Measurements from ENCODE around the gene SPARCL1. TPM values are rescaled to one million over a fixed set of nuclear protein-coding genes. Genes with fewer than 3 reads are reported as not detected.
"Not testable (repeated sequence)": the region's sequence is repeated elsewhere in the genome, so short reads cannot be mapped to it uniquely, and the experiment has no call there.

The SPARCL1 gene
- total RNA-seq, 3 donors from 2014 or later, result 0.30 to 0.53 (median 0.49) TPM

GRCh38 chr4:87465739-87466366 lies 63.3 kb downstream of the SPARCL1 start:
- Mint-ChIP-seq H3K27me3 (ENCODE audit: low read depth) (no peaks in the 10 kb centered on the region), H3K4me1 (ENCODE audit: low read depth) (no peaks in the 10 kb centered on the region), H3K9me3 (no peaks in the 10 kb centered on the region), H3K36me3 (ENCODE audit: insufficient read depth) (peaks cover 1% of the 10 kb centered on the region), H3K4me3 (no peak overlapping the region)
- no peak for DNase-seq
- no peak for ATAC-seq

- H3K9me3 Mint-ChIP-seq, result no peaks in the 10 kb centered on the region
- DNase-seq, result no peak
These were observed 67.1 kb downstream of the SPARCL1 start for GRCh38 chr4:87462102-87462501.

GRCh38 chr4:87461281-87461700 lies 67.9 kb downstream of the SPARCL1 start:
- Mint-ChIP-seq H3K4me1 (ENCODE audit: low read depth) (no peaks in the 10 kb centered on the region), H3K9me3 (no peaks in the 10 kb centered on the region), H3K4me3 (no peak overlapping the region), H3K36me3 (ENCODE audit: insufficient read depth) (peaks cover 19% of the 10 kb centered on the region), H3K27me3 (ENCODE audit: low read depth) (no peaks in the 10 kb centered on the region)
- DNase-seq, result no peak
- ATAC-seq, result no peak

More at GRCh38 chr4:87462102-87462501, 67.1 kb downstream of the SPARCL1 start:
- no peak for ATAC-seq
- H3K4me3 Mint-ChIP-seq, result no peak overlapping the region
- peaks cover 19% of the 10 kb centered on the region for H3K36me3 Mint-ChIP-seq (ENCODE audit: insufficient read depth)
- H3K27me3 Mint-ChIP-seq (ENCODE audit: low read depth), result no peaks in the 10 kb centered on the region
- no peaks in the 10 kb centered on the region for H3K4me1 Mint-ChIP-seq (ENCODE audit: low read depth)

GRCh38 chr4:87458913-87459312 lies 70.3 kb downstream of the SPARCL1 start:
- H3K4me3 Mint-ChIP-seq, result no peak overlapping the region
- no peak for ATAC-seq
- no peak for DNase-seq
- no peaks in the 10 kb centered on the region for H3K27me3 Mint-ChIP-seq (ENCODE audit: low read depth)
- H3K36me3 Mint-ChIP-seq (ENCODE audit: insufficient read depth), result peaks cover 19% of the 10 kb centered on the region
- H3K9me3 Mint-ChIP-seq, result no peaks in the 10 kb centered on the region
- H3K4me1 Mint-ChIP-seq (ENCODE audit: low read depth), result no peaks in the 10 kb centered on the region

GRCh38 chr4:87451537-87451936 lies 77.6 kb downstream of the SPARCL1 start:
- Mint-ChIP-seq H3K36me3 (ENCODE audit: insufficient read depth) (peaks cover 12% of the 10 kb centered on the region), H3K27me3 (ENCODE audit: low read depth) (no peaks in the 10 kb centered on the region), H3K9me3 (no peaks in the 10 kb centered on the region), H3K4me1 (ENCODE audit: low read depth) (no peaks in the 10 kb centered on the region), H3K4me3 (no peak overlapping the region)
- ATAC-seq (no peak), DNase-seq (no peak)

DNA sequence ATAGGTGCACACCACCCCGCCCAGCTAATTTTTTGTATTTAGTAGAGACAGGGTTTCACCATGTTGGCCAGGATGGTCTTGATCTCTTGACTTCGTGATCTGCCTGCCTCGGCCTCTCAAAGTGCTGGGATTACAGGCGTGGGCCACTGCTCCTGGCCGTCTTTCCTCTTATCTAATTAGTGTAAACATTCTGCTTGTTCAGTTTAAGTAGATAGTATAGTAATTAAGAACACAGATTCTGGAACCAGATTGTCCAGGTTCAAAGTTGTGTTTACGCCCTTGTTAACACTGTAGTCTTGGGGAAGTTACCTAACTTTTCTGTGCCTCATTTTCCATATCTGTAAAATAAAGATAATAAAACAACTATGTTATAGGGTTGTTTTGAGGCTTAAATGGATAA lies 82.8 kb downstream of the SPARCL1 start:
- H3K36me3 Mint-ChIP-seq (ENCODE audit: insufficient read depth), result peaks cover 32% of the 10 kb centered on the region
- not testable (repeated sequence) for H3K4me3 Mint-ChIP-seq; H3K27me3 Mint-ChIP-seq (ENCODE audit: low read depth); H3K4me1 Mint-ChIP-seq (ENCODE audit: low read depth); DNase-seq; H3K9me3 Mint-ChIP-seq; ATAC-seq

DNA sequence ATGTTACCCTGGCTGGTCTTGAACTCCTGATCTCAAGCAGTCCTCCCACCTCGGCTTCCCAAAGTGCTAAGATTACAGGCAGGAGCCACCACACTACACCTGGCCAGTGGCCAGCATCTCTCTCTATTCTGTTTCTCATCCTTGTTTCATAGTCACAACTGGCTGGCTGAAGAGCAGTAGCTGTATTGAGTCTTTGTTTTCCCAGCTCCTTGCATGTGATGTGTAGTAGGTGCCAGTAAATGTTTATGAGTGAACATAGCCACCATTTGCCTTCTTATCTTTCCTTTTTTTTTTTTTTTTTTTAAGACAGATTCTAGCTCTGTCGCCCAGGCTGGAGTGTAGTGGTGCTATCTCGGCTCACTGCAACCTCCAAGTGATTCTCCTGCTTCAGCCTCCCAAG lies 83.2 kb downstream of the SPARCL1 start:
- ATAC-seq, result no peak
- H3K4me3 Mint-ChIP-seq, result no peak overlapping the region
- peaks cover 32% of the 10 kb centered on the region for H3K36me3 Mint-ChIP-seq (ENCODE audit: insufficient read depth)
- H3K4me1 Mint-ChIP-seq (ENCODE audit: low read depth), result peaks cover 1% of the 10 kb centered on the region
- H3K9me3 Mint-ChIP-seq, result no peaks in the 10 kb centered on the region
- H3K27me3 Mint-ChIP-seq (ENCODE audit: low read depth), result no peaks in the 10 kb centered on the region
- no peak for DNase-seq

- DNase-seq (no peak), ATAC-seq (no peak)
- Mint-ChIP-seq H3K4me3 (no peak overlapping the region), H3K9me3 (no peaks in the 10 kb centered on the region), H3K4me1 (ENCODE audit: low read depth) (peaks cover 1% of the 10 kb centered on the region), H3K36me3 (ENCODE audit: insufficient read depth) (peaks cover 33% of the 10 kb centered on the region), H3K27me3 (ENCODE audit: low read depth) (no peaks in the 10 kb centered on the region)
These were observed 84.4 kb downstream of the SPARCL1 start for GRCh38 chr4:87444741-87445140.

DNA sequence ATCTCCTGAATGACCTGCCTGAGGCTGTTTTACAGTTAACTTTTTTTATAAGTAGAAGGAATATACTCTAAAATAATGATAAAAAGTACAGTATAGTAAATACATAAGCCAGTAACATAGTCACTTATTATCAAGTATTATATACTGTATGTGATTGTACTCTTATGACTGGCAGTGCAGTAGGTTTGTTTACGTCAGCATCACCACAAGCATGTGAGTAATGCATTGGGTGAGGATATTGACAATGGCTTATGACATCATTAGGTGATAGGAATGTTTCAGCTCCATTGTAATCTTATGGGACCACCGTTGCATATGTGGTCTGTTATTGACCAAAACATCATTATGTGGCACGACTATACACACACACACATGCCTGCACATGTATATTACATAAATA lies 86.3 kb downstream of the SPARCL1 start:
- DNase-seq (no peak), ATAC-seq (no peak)
- Mint-ChIP-seq H3K9me3 (no peaks in the 10 kb centered on the region), H3K4me1 (ENCODE audit: low read depth) (peaks cover 1% of the 10 kb centered on the region), H3K4me3 (no peak overlapping the region), H3K27me3 (ENCODE audit: low read depth) (no peaks in the 10 kb centered on the region), H3K36me3 (ENCODE audit: insufficient read depth) (peaks cover 39% of the 10 kb centered on the region)

- Mint-ChIP-seq H3K36me3 (ENCODE audit: insufficient read depth) (peaks cover 17% of the 10 kb centered on the region), H3K9me3 (no peaks in the 10 kb centered on the region), H3K4me3 (no peak overlapping the region), H3K27me3 (ENCODE audit: low read depth) (no peaks in the 10 kb centered on the region), H3K4me1 (ENCODE audit: low read depth) (peaks cover 26% of the 10 kb centered on the region)
- ATAC-seq (no peak), DNase-seq (no peak)
These were observed 95.8 kb downstream of the SPARCL1 start for GRCh38 chr4:87433342-87433741.

DNA sequence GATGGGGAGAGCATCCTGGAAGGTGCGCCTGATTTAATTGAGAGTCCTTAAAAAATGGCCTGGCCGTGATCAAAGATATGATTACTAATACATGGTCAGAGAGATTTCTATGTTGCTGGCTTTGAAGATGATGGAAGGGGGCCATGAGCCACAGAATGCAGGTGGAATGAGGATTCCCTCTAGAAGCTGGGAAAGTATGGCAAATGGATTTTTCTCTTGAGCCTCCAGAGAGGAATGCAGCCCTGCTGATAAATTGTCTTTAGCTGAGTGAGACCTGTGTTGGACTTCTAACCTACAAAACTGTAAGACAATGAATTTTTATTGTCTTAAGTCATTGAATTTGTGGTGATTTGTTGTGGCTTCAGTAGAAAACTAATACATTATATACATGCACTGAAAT lies 99.1 kb downstream of the SPARCL1 start:
- Mint-ChIP-seq H3K4me1 (ENCODE audit: low read depth) (peaks cover 34% of the 10 kb centered on the region), H3K4me3 (no peak overlapping the region)

GRCh38 chr4:87428979-87429378 lies 100.2 kb downstream of the SPARCL1 start:
- ATAC-seq, result no peak
- no peak for DNase-seq
- Mint-ChIP-seq H3K27me3 (ENCODE audit: low read depth) (no peaks in the 10 kb centered on the region), H3K36me3 (ENCODE audit: insufficient read depth) (peaks cover 5% of the 10 kb centered on the region), H3K4me3 (no peak overlapping the region), H3K4me1 (ENCODE audit: low read depth) (peaks cover 40% of the 10 kb centered on the region), H3K9me3 (no peaks in the 10 kb centered on the region)

More for the DNA sequence above, 99.1 kb downstream of the SPARCL1 start:
- H3K36me3 Mint-ChIP-seq (ENCODE audit: insufficient read depth), result peaks cover 5% of the 10 kb centered on the region
- ATAC-seq, result no peak
- H3K27me3 Mint-ChIP-seq (ENCODE audit: low read depth), result no peaks in the 10 kb centered on the region
- H3K9me3 Mint-ChIP-seq, result no peaks in the 10 kb centered on the region
- no peak for DNase-seq

- H3K4me3 Mint-ChIP-seq, result no peak overlapping the region
- H3K4me1 Mint-ChIP-seq (ENCODE audit: low read depth), result peaks cover 41% of the 10 kb centered on the region
- DNase-seq, result no peak
- no peak for ATAC-seq
- H3K27me3 Mint-ChIP-seq (ENCODE audit: low read depth), result no peaks in the 10 kb centered on the region
- no peaks in the 10 kb centered on the region for H3K9me3 Mint-ChIP-seq
- no peaks in the 10 kb centered on the region for H3K36me3 Mint-ChIP-seq (ENCODE audit: insufficient read depth)
These were observed 101.7 kb downstream of the SPARCL1 start for GRCh38 chr4:87427518-87427868.

GRCh38 chr4:87426865-87427517 lies 102.2 kb downstream of the SPARCL1 start:
- Mint-ChIP-seq H3K36me3 (ENCODE audit: insufficient read depth) (no peaks in the 10 kb centered on the region), H3K9me3 (no peaks in the 10 kb centered on the region), H3K4me1 (ENCODE audit: low read depth) (peaks cover 41% of the 10 kb centered on the region), H3K4me3 (no peak overlapping the region), H3K27me3 (ENCODE audit: low read depth) (no peaks in the 10 kb centered on the region)
- no peak for ATAC-seq
- DNase-seq, result no peak

- H3K9me3 Mint-ChIP-seq, result no peaks in the 10 kb centered on the region
- H3K36me3 Mint-ChIP-seq (ENCODE audit: insufficient read depth), result no peaks in the 10 kb centered on the region
- DNase-seq (no peak), ATAC-seq (no peak)
- H3K27me3 Mint-ChIP-seq (ENCODE audit: low read depth), result no peaks in the 10 kb centered on the region
- peaks cover 44% of the 10 kb centered on the region for H3K4me1 Mint-ChIP-seq (ENCODE audit: low read depth)
- H3K4me3 Mint-ChIP-seq, result no peak overlapping the region
These were observed 103.5 kb downstream of the SPARCL1 start for GRCh38 chr4:87425711-87426110.
